Inflammatory macrophage treated with lipopolysaccharide for 1 hour (primary cell): Measurements from ENCODE around the gene SHISA8.
"Not testable (repeated sequence)": the region's sequence is repeated elsewhere in the genome, so short reads cannot be mapped to it uniquely, and the experiment has no call there.

Experiments
- DNase-seq, 2 donors: peaks; one replicate each; pipeline ENCODE4 v3.0.0-alpha.2; 2020 to 2022

Gene SHISA8

DNA sequence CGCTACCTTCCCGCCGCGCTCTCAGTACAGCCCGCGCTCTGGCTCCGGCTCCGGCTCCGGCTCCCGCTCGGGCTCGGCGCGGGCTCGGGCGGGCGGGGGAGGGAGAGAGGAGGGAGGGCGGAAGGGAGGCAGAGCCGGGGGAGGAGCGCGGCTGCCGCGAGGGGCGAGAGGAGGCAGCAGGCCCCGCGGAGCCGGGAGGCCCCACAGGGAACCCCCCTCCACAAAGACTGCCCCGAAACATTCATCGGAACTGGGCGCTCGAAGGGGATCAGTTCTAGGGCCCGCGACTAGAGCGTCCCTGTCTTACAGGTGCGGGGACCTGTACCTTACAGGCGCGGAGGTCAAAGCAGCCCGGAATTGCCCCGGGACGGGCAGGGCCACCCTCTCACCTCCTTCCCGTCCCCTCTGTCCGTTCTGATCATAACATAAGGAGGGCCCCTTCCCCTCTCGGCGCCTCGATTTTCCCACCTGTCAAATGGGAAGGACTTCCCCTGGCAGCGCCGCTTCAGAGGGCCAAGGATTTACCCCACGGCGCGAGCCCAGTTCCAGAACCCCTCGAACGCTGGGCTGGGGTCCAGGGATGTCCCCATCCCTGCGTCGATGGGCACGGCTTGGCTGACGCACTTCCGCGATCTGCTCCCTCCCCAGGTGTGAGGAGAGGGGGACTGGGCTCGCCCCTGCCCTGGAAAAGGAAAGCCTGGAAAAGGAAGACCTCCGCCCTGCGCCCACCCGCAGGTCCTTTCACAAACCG is at the start of gene SHISA8:
Gene SHISA8 (minus strand): TSS at position 40 of the 751 bp plus-strand sequence. CDS start 407 bp downstream, outside the sequence.
- no peak for DNase-seq

DNA sequence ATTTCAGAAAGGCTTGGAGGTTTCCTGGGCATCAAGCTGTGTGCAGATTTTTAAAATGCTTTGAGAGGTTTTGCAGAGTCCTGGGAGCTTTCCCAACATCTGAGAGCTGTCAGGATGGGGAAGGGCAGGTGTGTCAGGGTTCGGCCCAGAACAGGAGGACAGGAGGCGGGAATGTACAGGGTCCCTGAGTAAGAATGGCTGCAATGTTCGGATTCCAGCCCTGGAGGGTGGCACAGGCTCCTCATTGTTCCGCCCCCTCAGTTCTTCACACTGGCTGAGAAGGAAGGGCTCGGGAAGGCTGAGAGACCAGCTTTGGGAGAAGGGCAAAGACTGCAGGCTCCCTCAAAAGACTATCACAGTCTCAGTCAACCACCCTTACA is 49.2 kb upstream of the SHISA8 start:
- DNase-seq = no peak

DNA sequence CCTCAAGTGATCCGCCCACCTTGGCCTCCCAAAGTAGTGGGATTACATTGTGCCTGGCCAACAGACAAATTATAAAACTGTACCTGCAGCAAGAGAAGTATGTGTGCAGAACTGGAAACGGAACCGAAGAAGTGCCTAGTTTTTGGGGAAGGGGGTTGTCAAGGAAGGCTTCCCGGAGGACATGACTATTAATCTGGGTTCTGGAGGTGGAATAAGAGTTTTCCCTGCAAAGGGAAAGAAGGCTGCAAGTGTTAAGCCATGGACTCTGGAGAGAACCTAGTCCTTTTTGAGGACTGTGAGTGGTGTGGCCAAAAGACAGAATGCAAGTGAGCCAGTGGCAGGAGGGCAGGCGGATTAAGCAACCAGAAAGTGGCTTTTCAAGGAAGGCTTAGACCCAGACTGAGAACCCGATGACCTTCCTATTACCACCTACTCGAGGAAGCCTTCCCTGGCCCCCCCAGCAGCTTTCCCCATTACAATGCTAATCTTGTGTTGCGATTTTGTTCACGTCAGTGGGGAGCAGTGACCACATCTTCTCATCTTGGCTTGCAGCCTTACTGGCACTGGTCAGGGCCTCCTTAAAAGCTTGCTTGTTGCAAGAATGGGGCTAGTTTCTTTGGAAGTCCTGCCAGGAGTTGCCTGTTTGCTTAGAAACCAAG is 48.7 kb upstream of the SHISA8 start:
- DNase-seq = no peak

DNA sequence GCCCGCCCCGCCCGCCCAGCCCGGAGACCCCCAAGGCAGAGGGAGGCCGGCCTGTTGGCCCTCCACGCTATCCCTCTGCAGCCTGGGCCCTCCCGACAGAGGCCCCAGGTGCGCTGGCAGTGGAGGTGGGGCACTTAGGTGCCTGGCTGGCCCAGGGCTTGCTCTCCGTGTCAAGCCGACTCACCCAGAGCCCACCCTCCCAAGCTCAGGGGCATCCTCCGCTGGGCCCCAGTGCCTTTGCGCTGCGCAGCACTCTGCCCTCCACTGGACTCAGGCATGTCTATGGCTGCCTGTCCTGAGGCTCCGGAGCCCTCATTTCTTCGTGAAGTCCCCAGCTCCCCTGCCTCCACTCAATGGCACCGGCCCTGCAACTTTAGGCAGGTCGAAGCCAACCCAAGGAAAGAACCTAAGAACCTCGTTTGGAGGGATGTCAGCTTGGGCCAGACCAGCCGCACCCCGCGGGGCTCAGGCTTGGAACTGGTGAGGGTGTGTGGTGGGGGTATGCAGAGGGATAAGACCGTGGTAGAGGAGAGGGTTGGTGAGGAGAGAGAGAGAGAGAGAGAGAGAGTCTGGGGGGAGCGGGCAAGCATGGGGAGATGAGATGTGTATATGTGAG is 43.2 kb upstream of the SHISA8 start:
- no peak for DNase-seq

DNA sequence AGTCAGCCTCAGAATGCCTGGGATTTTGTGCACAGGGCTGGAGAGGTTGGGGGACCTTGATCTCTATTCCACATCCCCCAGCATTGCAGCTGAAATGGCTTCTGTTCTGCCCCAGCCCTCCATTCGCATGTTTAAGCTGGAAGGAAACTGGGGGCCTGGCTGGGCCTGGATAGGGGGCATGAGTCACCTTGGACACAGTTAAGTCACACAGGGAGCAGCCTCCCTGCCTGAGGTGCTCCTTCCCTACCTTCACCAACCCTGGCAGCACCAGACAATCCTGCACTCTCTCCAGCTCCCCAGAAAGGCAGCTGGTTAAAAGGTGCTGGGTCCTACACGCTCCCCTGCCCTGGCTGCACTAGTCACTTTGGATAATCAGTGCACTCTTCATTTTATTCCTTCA is 37.8 kb upstream of the SHISA8 start:
- DNase-seq = no peak

DNA sequence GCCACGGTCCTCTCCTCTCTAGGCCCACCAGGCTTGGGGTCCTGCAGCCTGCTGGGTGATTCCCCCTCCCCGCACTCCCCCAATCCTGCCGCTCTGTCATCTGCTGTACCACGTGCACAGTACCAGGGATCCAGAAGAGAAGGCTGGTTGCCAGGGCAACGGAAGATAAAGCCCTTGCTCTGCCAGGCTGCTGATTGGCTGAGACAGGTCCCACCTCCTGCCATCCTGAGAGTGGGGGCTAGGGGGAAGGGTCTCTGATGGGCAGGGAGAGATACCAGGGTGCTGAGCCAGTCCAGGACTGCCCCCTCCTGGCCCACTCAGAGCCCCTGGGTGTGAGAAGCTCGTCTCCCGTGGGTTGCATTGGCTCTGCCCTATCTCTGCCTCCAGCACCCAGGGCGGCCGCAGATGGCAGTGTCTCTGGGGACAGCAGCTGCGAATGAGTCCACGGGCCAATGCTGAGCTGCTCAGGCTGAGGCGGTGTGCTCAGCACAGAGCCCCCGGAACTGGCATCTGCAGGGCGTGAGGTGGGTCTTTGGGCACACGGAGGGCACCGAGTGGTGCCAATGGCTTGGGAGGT is 37.1 kb upstream of the SHISA8 start, which contains the start of gene SMIM45:
Gene SMIM45 (plus strand): TSS at position 253 of the 577 bp plus-strand sequence.
- no peak for DNase-seq

DNA sequence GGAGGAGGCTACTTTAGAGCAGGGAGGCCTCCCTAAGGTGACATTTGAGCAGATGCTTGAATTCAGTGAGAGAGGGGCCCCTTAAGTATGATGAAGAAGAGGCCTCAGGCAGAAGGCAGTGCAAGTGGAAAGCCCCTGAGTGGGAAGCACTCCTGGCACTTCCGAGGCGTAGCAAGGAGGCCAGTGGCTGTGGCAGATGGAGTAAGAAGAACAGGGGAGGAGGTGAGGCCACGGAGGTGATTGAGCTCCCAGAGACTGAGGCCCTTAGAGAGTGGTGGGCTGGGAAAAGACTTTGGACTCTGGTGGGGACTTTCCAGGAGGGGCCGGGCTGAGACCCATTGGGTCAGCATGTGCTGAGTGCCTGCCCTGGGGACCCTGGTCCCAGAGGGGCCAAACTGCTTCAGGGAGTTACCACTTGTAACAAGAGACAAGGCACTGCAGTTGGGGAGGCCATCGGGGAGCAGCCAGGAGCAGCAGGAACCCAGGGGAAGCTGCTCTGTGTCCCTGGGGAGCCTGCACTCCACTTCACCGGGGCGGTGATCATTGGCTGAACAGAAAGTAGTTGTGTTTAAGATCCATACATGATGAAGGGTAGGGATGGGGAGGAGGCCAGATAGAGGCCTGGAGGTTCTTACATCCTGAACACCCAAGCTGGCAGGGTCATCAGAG is 34.6 kb upstream of the SHISA8 start:
- no peak for DNase-seq

DNA sequence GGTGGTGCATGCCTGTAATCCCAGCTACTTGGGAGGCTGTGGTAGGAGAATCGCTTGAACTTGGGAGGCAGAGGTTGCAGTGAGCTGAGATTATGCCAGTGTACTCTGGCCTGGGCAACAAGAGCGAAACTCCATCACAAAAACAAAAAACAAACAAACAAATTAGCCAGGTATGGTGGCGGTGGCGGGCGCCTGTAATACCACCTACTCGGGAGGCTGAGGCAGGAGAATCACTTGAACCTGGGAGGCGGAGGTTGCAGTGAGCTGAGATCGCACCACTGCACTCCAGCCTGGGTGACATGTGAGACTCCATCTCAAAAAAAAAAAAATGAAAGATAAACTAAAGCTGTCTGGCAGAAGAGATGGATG is 34.0 kb upstream of the SHISA8 start:
- DNase-seq = not testable (repeated sequence)

DNA sequence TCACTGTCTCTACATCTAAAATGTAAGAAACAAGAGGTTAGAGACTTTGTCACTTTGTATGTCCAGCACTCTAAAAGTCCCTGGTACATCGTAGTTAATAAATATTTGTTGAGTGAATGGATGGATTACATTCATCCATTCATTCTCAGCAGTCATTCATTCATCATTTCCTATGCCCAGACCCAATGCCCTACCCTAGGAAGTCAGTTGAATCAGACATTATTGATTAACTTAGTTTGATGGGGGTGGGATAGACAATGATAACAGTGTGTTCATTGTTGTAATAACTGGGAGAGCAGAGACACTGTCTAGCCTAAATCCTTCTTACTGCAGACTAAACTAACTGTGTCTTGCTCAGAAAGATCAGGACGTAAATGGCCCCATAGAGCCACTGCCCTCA is 33.3 kb upstream of the SHISA8 start:
- DNase-seq = no peak

DNA sequence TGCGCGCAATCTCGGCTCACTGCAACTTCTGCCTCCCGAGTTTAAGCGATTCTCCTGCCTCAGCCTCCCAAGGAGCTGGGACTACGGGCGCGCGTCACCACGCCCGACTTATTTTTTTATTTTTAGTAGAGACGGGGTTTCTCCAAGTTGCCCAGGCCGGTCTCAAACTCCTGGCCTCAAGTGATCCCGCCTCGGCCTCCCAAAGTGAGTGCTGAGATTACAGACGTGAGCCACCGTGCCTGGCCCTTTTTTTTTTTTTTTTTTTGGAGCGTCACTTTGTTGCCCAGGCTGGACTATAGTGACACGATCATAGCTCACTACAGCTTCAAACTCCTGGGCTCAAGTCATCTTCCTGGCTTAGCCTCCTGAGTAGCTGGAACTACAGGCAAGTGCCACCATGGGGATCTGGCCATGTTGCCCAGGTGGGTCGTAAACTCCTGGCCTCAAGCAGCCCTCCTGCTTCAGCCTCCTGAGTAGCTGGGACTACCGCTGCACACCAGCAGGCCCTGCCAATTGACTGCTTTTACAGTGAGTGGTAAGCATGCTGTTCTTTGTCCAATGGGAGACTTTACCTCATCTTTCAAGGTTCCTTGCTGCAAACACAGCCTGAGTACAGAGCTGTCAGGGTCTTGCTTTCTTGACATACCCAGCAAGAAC is 32.7 kb upstream of the SHISA8 start:
- no peak for DNase-seq

DNA sequence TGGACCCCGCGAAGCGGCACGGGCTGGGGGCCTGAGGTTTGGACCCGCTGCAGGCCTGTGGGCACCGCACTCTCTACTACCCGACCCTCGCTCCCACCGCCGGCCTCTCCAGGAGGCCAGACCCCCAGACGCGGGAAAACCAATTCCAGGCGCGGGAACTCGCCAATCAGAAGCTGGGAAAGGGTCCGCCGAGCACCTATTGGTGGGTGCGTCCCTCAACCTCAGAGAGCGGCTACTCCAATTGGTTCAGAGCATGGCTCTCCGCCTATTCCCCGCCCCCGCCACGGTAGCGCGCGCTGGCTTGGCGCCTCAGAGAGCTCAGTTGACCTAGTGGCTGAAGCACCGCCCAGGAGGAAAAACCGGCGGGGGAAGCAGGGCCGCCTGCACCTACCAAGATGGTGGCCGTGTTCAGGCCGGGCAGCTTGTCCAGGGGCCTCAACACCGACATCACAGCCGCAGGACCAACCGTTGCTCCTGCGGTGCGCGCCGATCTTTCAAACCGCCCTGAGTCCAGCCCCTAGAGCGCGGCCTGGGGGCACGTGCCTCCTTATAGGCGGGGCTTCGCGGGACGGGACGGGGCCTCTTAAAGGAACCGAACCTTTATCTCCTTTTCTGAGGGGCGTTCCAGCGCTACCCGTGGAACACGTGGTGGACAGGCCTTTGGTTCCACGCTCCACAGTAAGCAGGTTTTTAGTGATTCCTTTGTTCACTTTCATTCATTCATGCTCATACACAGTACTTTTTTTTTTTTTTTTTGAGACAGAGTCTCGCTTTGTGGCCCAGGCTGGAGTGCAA is 32.0 kb upstream of the SHISA8 start, which contains the start of gene CENPM:
Gene CENPM (minus strand): TSS at position 524 of the 795 bp plus-strand sequence. CDS start 76 bp downstream, at position 448.
- DNase-seq = peak; percentile 92 to 96

DNA sequence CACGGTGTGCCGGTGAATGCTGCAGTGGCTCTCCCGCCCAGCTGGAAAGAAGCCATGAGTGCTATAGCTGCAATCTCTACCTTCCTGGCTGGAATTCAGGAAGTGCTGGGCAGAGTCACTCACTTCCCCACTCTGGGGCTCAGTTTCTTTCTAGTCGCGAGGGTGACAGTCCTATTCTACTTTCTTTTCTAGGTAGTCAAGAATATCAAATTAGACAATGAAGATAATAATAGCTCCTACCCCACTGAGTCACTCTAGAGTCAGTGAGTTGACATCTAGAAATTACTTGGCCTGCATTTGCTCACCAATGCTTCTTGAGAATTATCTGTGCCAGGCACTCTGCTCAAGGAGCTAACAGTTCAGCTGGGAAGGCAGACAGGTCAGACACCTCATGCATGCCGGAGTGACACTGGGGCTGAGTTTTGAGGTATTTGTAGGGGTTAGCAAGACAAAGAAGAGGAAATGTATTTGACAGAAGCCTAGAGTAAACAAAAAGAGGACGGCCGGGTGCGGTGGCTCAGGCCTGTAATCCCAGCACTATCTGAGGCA is 28.9 kb upstream of the SHISA8 start:
- DNase-seq = peak in 1 of 2 donors; percentile 30

DNA sequence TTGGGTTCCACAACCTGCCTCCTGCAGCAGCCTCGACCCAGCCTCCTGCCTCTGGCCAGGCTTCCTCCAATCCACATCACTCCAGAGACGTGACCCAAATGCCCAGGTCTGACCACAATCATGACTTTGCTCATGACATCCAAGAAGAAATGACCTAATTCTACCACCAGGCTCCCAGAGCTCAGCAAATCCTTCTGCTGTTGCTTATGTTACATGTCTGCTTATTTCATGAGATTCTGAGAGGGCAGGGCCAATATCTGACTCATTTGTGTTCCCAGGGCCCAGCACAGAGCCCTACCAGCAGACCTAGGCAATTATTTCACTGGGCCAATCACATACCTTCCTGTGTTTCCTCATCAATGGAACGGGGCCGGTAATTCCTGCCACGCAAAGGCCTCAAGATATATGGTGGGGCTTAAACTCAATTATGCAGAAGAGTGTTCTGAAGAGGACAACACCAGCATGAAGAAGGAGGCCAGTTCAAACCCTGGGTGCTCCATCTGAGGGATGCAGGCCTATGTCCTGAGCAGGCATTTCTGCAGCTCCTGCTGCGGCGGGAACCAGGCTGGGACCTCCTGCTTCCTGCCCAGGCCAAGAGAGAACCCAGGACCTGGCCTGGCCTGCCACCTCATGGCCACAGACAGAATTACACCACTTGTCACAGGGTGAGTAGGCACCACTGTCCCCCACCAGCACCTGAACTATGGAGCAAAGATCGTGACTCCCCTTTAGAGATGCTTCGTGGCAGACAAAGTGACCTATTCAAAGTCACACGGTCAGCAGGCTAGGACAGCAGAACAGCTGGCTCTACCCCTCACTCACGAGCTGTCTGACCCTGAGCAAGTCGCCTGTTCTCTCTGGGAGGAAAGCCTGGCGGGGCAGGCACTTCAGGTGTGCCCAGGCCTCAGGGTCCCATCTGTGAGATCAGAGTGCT is 26.2 kb upstream of the SHISA8 start:
- DNase-seq = peak; percentile 60 to 84

DNA sequence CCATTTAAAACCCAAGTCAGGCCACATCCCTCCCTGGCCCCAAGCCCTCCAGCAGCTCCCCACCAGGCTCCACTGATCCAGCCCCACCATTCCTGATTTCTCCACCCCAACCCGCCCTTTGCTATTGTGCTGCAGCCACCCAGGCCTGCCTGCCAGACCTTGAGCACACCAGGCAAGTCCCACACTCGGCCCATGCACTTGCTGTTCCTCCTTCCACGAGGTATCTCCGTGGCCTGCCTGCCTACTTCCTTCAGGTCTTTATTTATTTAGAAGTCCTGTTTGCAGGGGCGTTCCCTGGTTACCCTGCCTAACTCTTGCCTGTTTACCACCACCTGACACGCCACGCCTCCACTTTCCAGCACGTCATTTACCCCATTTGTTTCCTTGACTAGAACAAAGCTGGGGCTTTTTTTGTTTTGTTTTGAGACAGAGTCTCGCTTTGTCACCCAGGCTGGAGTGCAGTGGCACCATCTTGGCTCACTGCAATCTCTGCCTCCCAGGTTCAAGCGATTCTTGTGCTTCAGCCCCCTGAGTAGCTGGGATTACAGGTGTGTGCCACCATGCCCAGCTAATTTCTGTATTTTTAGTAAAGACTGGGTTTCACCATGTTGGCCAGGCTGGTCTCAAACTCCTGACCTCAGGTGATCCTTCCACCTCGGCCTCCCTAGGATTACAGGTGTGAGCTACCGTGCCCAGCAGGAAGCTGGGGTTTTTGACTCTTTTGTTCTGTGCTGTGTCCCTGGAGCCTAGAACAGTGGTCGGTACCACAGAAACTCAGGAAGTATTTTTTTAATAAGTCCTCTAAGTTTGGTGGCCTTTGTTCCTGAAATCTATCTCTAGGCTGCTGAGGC is 25.3 kb upstream of the SHISA8 start:
- peak in 1 of 2 donors; percentile 23 for DNase-seq

DNA sequence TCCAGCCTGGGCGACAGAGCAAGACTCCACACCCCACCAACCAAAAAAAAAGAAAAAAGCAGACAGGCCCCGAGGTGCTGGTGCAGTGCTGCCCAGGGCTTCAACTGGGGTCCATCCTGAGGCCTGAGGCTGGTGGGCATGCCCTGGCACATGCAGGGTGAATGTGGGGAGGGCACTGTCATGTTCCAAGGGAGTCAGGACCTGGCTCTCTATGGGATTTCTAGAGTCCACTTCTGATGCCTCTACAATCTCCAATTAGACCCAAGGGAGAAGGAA is 22.0 kb upstream of the SHISA8 start:
- DNase-seq = no peak

DNA sequence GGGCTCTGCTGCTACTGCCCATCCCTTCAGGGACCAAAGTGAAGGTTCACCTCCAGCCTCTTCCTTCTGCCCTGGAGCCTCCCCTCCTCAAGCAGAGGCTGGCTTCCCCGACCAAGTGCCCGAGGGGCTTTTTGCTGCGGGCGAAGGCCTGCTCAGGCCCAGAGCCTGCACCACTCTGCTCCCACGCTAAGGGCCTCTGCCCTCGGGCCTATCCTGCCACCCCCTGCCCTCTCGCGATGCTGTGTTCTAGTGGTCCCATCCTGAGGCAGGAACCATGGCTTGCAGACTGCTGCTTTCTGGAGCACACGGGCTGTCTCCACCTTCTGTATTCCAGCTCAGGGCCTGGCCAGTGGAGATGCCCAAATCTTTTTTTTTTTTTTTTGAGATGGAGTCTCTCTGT is 20.6 kb upstream of the SHISA8 start:
- no peak for DNase-seq

DNA sequence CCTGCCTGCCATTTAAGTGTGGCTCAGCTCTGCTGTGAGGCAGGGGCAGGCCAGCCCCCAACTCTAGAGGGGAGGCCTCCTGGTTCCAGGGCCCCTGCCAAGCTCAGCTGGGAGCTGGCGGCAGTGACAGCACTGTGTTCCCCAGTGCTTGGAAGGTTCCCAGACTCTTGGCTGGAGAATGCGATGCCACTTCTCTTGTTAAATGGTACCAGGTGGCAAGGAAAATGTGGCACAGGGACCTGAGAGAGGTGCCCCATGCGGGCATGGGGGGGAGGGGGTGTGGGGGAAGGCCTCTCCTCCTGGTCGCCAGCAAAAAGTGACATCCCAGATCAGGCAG is 20.1 kb upstream of the SHISA8 start:
- DNase-seq = no peak

DNA sequence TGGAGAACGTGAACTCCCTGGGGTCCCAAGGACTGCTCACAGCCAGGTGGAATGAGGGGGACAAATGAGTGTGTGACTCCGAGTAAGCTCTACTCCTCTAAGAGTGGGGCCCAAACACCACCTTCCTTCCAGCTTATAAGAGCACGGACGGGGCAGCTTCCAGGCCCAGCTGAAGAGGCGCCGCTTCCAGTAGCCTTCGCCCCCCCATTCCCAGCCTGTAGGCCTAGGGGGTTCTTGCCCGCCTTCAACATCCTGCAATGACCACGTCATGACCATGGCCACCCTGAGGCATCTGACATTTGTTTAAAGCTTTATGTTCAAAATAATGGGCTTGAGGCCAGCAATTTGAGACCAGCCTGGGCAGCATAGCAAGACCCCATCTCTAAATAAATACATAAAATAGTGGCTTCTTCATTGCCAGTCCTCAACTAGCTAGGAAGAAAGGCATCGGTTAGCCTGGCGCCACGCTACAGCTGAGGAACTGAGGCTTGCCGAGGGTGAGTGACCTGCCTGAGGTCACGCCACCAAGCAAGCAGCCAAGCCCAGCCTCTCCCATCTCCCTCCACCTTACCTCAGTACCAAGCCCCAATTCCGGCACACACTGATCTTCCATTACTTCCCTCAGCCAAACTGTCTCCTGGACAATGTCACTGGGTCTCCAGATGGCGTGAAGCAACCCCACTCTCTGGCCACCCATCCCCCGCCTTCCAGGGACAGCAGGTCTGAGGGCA is 19.6 kb upstream of the SHISA8 start:
- DNase-seq = no peak
